SK-N-SH (cell line): ENCODE results near the gene SCYL1. TPM values are rescaled to one million over a fixed set of nuclear protein-coding genes. Genes with fewer than 3 reads are reported as not detected.

ENCODE experiments used
- CTCF ChIA-PET: fragments of 300-600, 350-600 bp; formaldehyde crosslinking; extraction: SDS; loops from one replicate; lab custom pipeline; 2021; lab: Yijun Ruan, JAX
- POLR2A ChIA-PET: fragments of 350-600 bp; sonication (Branson Sonifier 250); formaldehyde crosslinking; extraction: SDS; loops from one replicate; lab custom pipeline; 2020; ENCODE audit warnings: antibody characterized with exemption, inconsistent platforms; lab: Yijun Ruan, JAX
- DNase-seq: peaks from one replicate; pipeline ENCODE4 v3.0.0; 2012
- H2AFZ ChIP-seq: fragments of 200-600 bp; sonication (generic); 2 replicates; pipeline ENCODE4 v1.8.1; 2016; ENCODE audit warnings: antibody characterized with exemption, mild to moderate bottlenecking, low read depth
- H3F3A ChIP-seq: fragments of 200-600 bp; sonication (generic); replicated peaks from 2 replicates; pipeline ENCODE3; 2016; ENCODE audit warnings: antibody characterized with exemption, mild to moderate bottlenecking; ENCODE audit not compliant: insufficient read depth
- H3K27ac ChIP-seq, 2 experiments: fragments of 200-500 bp in 1 of 2; fragments of 200-600 bp in 1 of 2; sonication (Bioruptor generic) in 1 of 2; sonication (generic), shearing (Covaris generic) in 1 of 2; 2 replicates each; pipeline versions ENCODE4 v1.5.1 to v1.6.1; 2014 to 2016; ENCODE audit warnings: low read depth in 2 of 2, inconsistent platforms in 1 of 2, low read length in 1 of 2, mild to moderate bottlenecking in 1 of 2, mixed read lengths in 1 of 2
- H3K27me3 ChIP-seq: fragments of 200-600 bp; sonication (generic), shearing (Covaris generic); 2 replicates; pipeline ENCODE4 v1.6.1; 2016; ENCODE audit warnings: mixed run types; ENCODE audit not compliant: insufficient read depth
- H3K36me3 ChIP-seq, 2 experiments: fragments of 200-500 bp in 1 of 2; fragments of 200-600 bp in 1 of 2; sonication (Bioruptor generic) in 1 of 2; sonication (generic) in 1 of 2; replicated peaks in 1 of 2; 2 replicates each; pipeline versions ENCODE3 to v1.5.1; 2014 to 2016; ENCODE audit warnings: low read length in 1 of 2, mild to moderate bottlenecking in 1 of 2; ENCODE audit not compliant: insufficient read depth in 2 of 2, control insufficient read depth in 1 of 2
- H3K4me1 ChIP-seq, 2 experiments: fragments of 200-500 bp in 1 of 2; fragments of 200-600 bp in 1 of 2; sonication (Bioruptor generic) in 1 of 2; sonication (generic), shearing (Covaris generic) in 1 of 2; 2 replicates each; pipeline versions ENCODE4 v1.5.1 to v1.6.1; 2014 to 2016; ENCODE audit warnings: low read depth in 1 of 2, low read length in 1 of 2, mixed run types in 1 of 2; ENCODE audit not compliant: insufficient read depth in 2 of 2, control insufficient read depth in 1 of 2
- H3K4me2 ChIP-seq: fragments of 200-600 bp; sonication (generic), shearing (Covaris generic); 2 replicates; pipeline ENCODE4 v1.6.1; 2017; ENCODE audit warnings: mixed run types
- H3K4me3 ChIP-seq, 2 experiments: fragments of 200-500 bp in 1 of 2; fragments of 200-600 bp in 1 of 2; sonication (Bioruptor generic) in 1 of 2; sonication (generic), shearing (Covaris generic) in 1 of 2; 2 replicates each; pipeline versions ENCODE4 v1.5.1 to v1.8.1; 2014 to 2016; ENCODE audit warnings: low read depth in 2 of 2, inconsistent platforms in 1 of 2, low read length in 1 of 2, mild to moderate bottlenecking in 1 of 2, mixed read lengths in 1 of 2, moderate library complexity in 1 of 2
- H3K79me2 ChIP-seq: fragments of 200-600 bp; sonication (generic); 2 replicates; pipeline ENCODE4 v1.8.1; 2017; ENCODE audit warnings: mild to moderate bottlenecking; ENCODE audit not compliant: insufficient read depth
- H3K9ac ChIP-seq: fragments of 200-600 bp; sonication (generic); 2 replicates; pipeline ENCODE4 v1.6.1; 2017; ENCODE audit warnings: mixed run types
- H3K9me2 ChIP-seq: fragments of 200-600 bp; sonication (generic); 2 replicates; pipeline ENCODE4 v1.6.1; 2017; ENCODE audit warnings: mixed run types
- H3K9me3 ChIP-seq: fragments of 200-600 bp; sonication (generic); 2 replicates; pipeline ENCODE4 v1.6.1; 2017; ENCODE audit warnings: mixed run types, mild to moderate bottlenecking, moderate library complexity
- H4K20me1 ChIP-seq: fragments of 200-600 bp; sonication (generic); 2 replicates; pipeline ENCODE4 v1.6.1; 2017; ENCODE audit warnings: mild to moderate bottlenecking, mixed run types; ENCODE audit not compliant: insufficient read depth
- ELF1 ChIP-seq: IDR thresholded peaks from 2 replicates; pipeline ENCODE4 v1.4.0; 2012
- EP300 ChIP-seq, 2 experiments: IDR thresholded peaks; 2 replicates each; pipeline versions ENCODE4 v1.4.0 to v1.6.1; 2012; ENCODE audit warnings: borderline replicate concordance in 1 of 2, low read depth in 1 of 2, low read length in 1 of 2
- FOSL2 ChIP-seq: IDR thresholded peaks from 2 replicates; pipeline ENCODE4 v1.4.0; 2012; ENCODE audit warnings: low read depth, mild to moderate bottlenecking, moderate library complexity, borderline replicate concordance
- FOXJ3 ChIP-seq: sonication (generic); formaldehyde crosslinking; IDR thresholded peaks from 2 replicates; pipeline ENCODE4 v1.5.1; 2020; ENCODE audit warnings: mild to moderate bottlenecking, missing genetic modification reagents
- FOXM1 ChIP-seq: IDR thresholded peaks from 2 replicates; pipeline ENCODE4 v1.4.0; 2012; ENCODE audit warnings: low read depth, mild to moderate bottlenecking
- GABPA ChIP-seq: IDR thresholded peaks from 2 replicates; pipeline ENCODE4 v1.4.0; 2012; ENCODE audit warnings: low read depth, mild to moderate bottlenecking
- IRF3 ChIP-seq: fragments of 150-350 bp; IDR thresholded peaks from 2 replicates; pipeline ENCODE4 v1.6.1; 2016; ENCODE audit warnings: mild to moderate bottlenecking, low read depth, low read length
- JUND ChIP-seq: IDR thresholded peaks from 2 replicates; pipeline ENCODE4 v1.4.0; 2012
- MEF2A ChIP-seq: IDR thresholded peaks from 2 replicates; pipeline ENCODE4 v1.4.0; 2012; ENCODE audit warnings: low read depth, borderline replicate concordance
- MXI1 ChIP-seq: IDR thresholded peaks from 2 replicates; pipeline ENCODE4 v1.6.1; 2012; ENCODE audit warnings: mild to moderate bottlenecking, low read depth, low read length, improper control_type of control experiment
- NFIC ChIP-seq: IDR thresholded peaks from 2 replicates; pipeline ENCODE4 v1.4.0; 2012; ENCODE audit warnings: borderline replicate concordance
- PBX3 ChIP-seq: IDR thresholded peaks from 2 replicates; pipeline ENCODE4; 2012
- SIN3A ChIP-seq: IDR thresholded peaks from 2 replicates; pipeline ENCODE4 v1.6.1; 2012; ENCODE audit warnings: low read depth, mild to moderate bottlenecking, low read length, moderate library complexity, borderline replicate concordance
- TEAD4 ChIP-seq: IDR thresholded peaks from 2 replicates; pipeline ENCODE4 v1.4.0; 2012; ENCODE audit warnings: mild to moderate bottlenecking, borderline replicate concordance; ENCODE audit not compliant: insufficient read depth
- USF1 ChIP-seq: IDR thresholded peaks from 2 replicates; pipeline ENCODE4 v1.4.0; 2012; ENCODE audit warnings: low read depth, borderline replicate concordance
- USF2 ChIP-seq: fragments of 150-350 bp; IDR thresholded peaks from 2 replicates; pipeline ENCODE4 v1.6.1; 2017; ENCODE audit warnings: antibody characterized with exemption, low read length, low read depth, borderline replicate concordance
- WGBS: methylation state at CpG from one replicate; pipeline ENCODE4 v1.1.6; 2017; ENCODE audit warnings: low lambda C conversion rate; 5-methylcytosine and 5-hydroxymethylcytosine counted together
- polyA plus RNA-seq, 3 experiments: library from polyadenylated mRNA; depleted of rRNA; stranded (reverse); fragments of >200 nt; gene quantifications; 2 replicates each; pipeline ENCODE4 v1.2.3, GENCODE V29; 2012

SCYL1 gene
- polyA plus RNA-seq, 1 of the 3 experiments (the other 2 are of a cell fraction): 79.9 TPM

- ChIA-PET POLR2A (no interaction called here), CTCF (interaction anchor here (13.3 kb wide), 1 partner anchor 11 kb away, joined by 216 read pairs; the partner anchor contains the start of gene KCNK7)
- no peaks in the 10 kb centered on the region for H3K9me2 ChIP-seq
These were observed 55.3 kb downstream of the SCYL1 start for GRCh38 chr11:65580031-65580692.

GRCh38 chr11:65580756-65581155, 55.9 kb downstream of the SCYL1 start:
- POLR2A ChIA-PET: interaction anchor here (1.1 kb wide), 1 partner anchor 9 kb away, joined by 5 read pairs; the partner anchor contains the start of gene FAM89B
- CTCF ChIA-PET: interaction anchor here (3.8 to 13.3 kb wide), 2 partner anchors 8 to 10 kb away, joined by 18 to 216 read pairs; partner anchors contain the start of genes FAM89B and KCNK7

More at GRCh38 chr11:65580031-65580692, 55.3 kb downstream of the SCYL1 start:
- Histone ChIP-seq H3F3A (peaks cover 26% of the 10 kb centered on the region), H3K4me2 (no peak overlapping the region), H2AFZ (no peak overlapping the region), H4K20me1 (peaks cover 12% of the 10 kb centered on the region; the same call in 1 of the 2 replicates), H3K27ac (no peak overlapping the region)
- TF ChIP-seq FOSL2 (no peak), MXI1 (no peak), PBX3 (no peak), ELF1 (no peak), USF2 (no peak), NFIC (no peak), FOXM1 (no peak), FOXJ3 (CRISPR knock-in tag) (no peak), MEF2A (no peak)
- TF ChIP-seq, all 33 proteins: peak for 0
- H3K4me3 ChIP-seq: no peak overlapping the region
- peaks cover 19 to 24% of the 10 kb centered on the region in 2 experiments; a peak in 2 of 4 replicates for H3K4me1 ChIP-seq
- no peaks in the 10 kb centered on the region for H3K27me3 ChIP-seq
- no peak overlapping the region for H3K9ac ChIP-seq
- H3K79me2 ChIP-seq: peaks cover 32% of the 10 kb centered on the region
- H3K9me3 ChIP-seq: no peaks in the 10 kb centered on the region
- H3K36me3 ChIP-seq: peaks cover 13 to 42% of the 10 kb centered on the region in 2 experiments
- DNase-seq: no peak
- WGBS: 93% methylated on average over 2 of the region's 19 CpGs

More at GRCh38 chr11:65580756-65581155, 55.9 kb downstream of the SCYL1 start:
- peaks cover 14 to 20% of the 10 kb centered on the region in 2 experiments; a peak in 2 of 4 replicates for H3K4me1 ChIP-seq
- H3K9me3 ChIP-seq: no peaks in the 10 kb centered on the region
- H3K9ac ChIP-seq: no peak overlapping the region
- 95% methylated on average over 5 of the region's 8 CpGs for WGBS
- DNase-seq: no peak
- no peaks in the 10 kb centered on the region for H3K27me3 ChIP-seq
- no peak overlapping the region for H3K4me2 ChIP-seq
- peaks cover 11% of the 10 kb centered on the region; the same call in 1 of the 2 replicates for H4K20me1 ChIP-seq
- peaks cover 21% of the 10 kb centered on the region for H3F3A ChIP-seq
- H3K27ac ChIP-seq: no peak overlapping the region
- no peak for TF ChIP-seq FOSL2
- no peak for TF ChIP-seq EP300 (IDR thresholded peaks at IDR 0.05; ENCODE audit: borderline replicate concordance in 1 of 2, low read depth in 1 of 2, low read length in 1 of 2)
- TF ChIP-seq NFIC: no peak
- TF ChIP-seq GABPA: no peak
- no peak for TF ChIP-seq USF1
- no peak for TF ChIP-seq SIN3A
- no peak for TF ChIP-seq TEAD4
- TF ChIP-seq IRF3: no peak
- TF ChIP-seq JUND: no peak
- TF ChIP-seq, all 33 proteins: peak for 0
- H3K4me3 ChIP-seq: no peak overlapping the region
- H3K9me2 ChIP-seq: no peaks in the 10 kb centered on the region
- H3K36me3 ChIP-seq: peaks cover 11 to 40% of the 10 kb centered on the region in 2 experiments
- no peak overlapping the region for H2AFZ ChIP-seq
- H3K79me2 ChIP-seq: peaks cover 28% of the 10 kb centered on the region
